H9 (cell line): ENCODE measurements around the gene SLC23A2. TPM values are rescaled to one million over a fixed set of nuclear protein-coding genes. Genes with fewer than 3 reads are reported as not detected.

Experiments
- DNase-seq: peaks from one replicate; pipeline ENCODE4 v3.0.0-alpha.2; 2017
- H2AFZ ChIP-seq: one replicate; pipeline ENCODE4 v1.6.1; 2013; ENCODE audit warnings: mild to moderate bottlenecking, low read length, control low read depth, moderate library complexity
- H2AK5ac ChIP-seq: 2 replicates; pipeline ENCODE4 v1.6.1; 2013; ENCODE audit warnings: low read length, control low read depth, mixed read lengths; ENCODE audit not compliant: insufficient read length
- H2BK120ac ChIP-seq: one replicate; pipeline ENCODE4 v1.6.1; 2013; ENCODE audit warnings: low read depth, mild to moderate bottlenecking, low read length, control low read depth, inconsistent platforms; ENCODE audit not compliant: poor library complexity, severe bottlenecking
- H2BK12ac ChIP-seq: 2 replicates; pipeline ENCODE4 v1.6.1; 2013; ENCODE audit warnings: low read length, control low read depth, mixed read lengths, low read depth; ENCODE audit not compliant: insufficient read length
- H2BK15ac ChIP-seq: 2 replicates; pipeline ENCODE4 v1.6.1; 2013; ENCODE audit warnings: low read depth, low read length, control low read depth
- H2BK20ac ChIP-seq: one replicate; pipeline ENCODE4 v1.6.1; 2013; ENCODE audit warnings: low read depth, mild to moderate bottlenecking, low read length, control low read depth, inconsistent platforms; ENCODE audit not compliant: poor library complexity, severe bottlenecking
- H2BK5ac ChIP-seq: 2 replicates; pipeline ENCODE4 v1.6.1; 2013; ENCODE audit warnings: low read length, control low read depth, mixed read lengths; ENCODE audit not compliant: insufficient read length
- H3K14ac ChIP-seq: 2 replicates; pipeline ENCODE4 v1.6.1; 2013; ENCODE audit warnings: low read length, control low read depth; ENCODE audit not compliant: insufficient read depth
- H3K18ac ChIP-seq: 2 replicates; pipeline ENCODE4 v1.6.1; 2013; ENCODE audit warnings: low read depth, mild to moderate bottlenecking, mixed read lengths, low read length, control low read depth; ENCODE audit not compliant: insufficient read length
- H3K23ac ChIP-seq: 2 replicates; pipeline ENCODE4 v1.6.1; 2013; ENCODE audit warnings: low read length, control low read depth, mixed read lengths, low read depth; ENCODE audit not compliant: insufficient read length
- H3K23me2 ChIP-seq: 2 replicates; pipeline ENCODE4 v1.6.1; 2013; ENCODE audit warnings: low read depth, mild to moderate bottlenecking, mixed read lengths, low read length, control low read depth; ENCODE audit not compliant: insufficient read length, poor library complexity, severe bottlenecking
- H3K27ac ChIP-seq: 2 replicates; pipeline ENCODE4 v1.5.1; 2013; ENCODE audit warnings: low read length, control low read depth, mixed read lengths, low read depth; ENCODE audit not compliant: insufficient read length
- H3K27me3 ChIP-seq: 2 replicates; pipeline ENCODE4 v1.6.1; 2013; ENCODE audit warnings: low read length, control low read depth, inconsistent platforms; ENCODE audit not compliant: insufficient read depth
- H3K4ac ChIP-seq: 2 replicates; pipeline ENCODE4 v1.6.1; 2013; ENCODE audit warnings: low read depth, mild to moderate bottlenecking, control low read depth, inconsistent platforms, low read length, moderate library complexity
- H3K4me1 ChIP-seq: 2 replicates; pipeline ENCODE4 v1.6.1; 2013; ENCODE audit warnings: low read length, control low read depth, inconsistent platforms; ENCODE audit not compliant: insufficient read depth
- H3K4me2 ChIP-seq: 2 replicates; pipeline ENCODE4 v1.6.1; 2013; ENCODE audit warnings: low read length, control low read depth, mixed read lengths; ENCODE audit not compliant: insufficient read length, insufficient read depth
- H3K56ac ChIP-seq: 2 replicates; pipeline ENCODE4 v1.6.1; 2013; ENCODE audit warnings: low read depth, mild to moderate bottlenecking, mixed read lengths, low read length, control low read depth; ENCODE audit not compliant: insufficient read length
- H3K79me1 ChIP-seq: 2 replicates; pipeline ENCODE4 v1.6.1; 2013; ENCODE audit warnings: low read depth, mild to moderate bottlenecking, moderate library complexity, low read length, control low read depth, inconsistent platforms; ENCODE audit not compliant: insufficient read depth, poor library complexity, severe bottlenecking
- H3K79me2 ChIP-seq: 2 replicates; pipeline ENCODE4 v1.6.1; 2013; ENCODE audit warnings: low read length, control low read depth, inconsistent platforms; ENCODE audit not compliant: insufficient read depth
- H3K9ac ChIP-seq: 2 replicates; pipeline ENCODE4 v1.6.1; 2013; ENCODE audit warnings: low read length, control low read depth, mixed read lengths; ENCODE audit not compliant: insufficient read length; ENCODE audit errors: extremely low read depth
- H3K9me3 ChIP-seq: one replicate; pipeline ENCODE4 v1.6.1; 2013; ENCODE audit warnings: low read depth, low read length, inconsistent platforms; ENCODE audit not compliant: control insufficient read depth
- H3T11ph ChIP-seq: one replicate; pipeline ENCODE4 v1.6.1; 2013; ENCODE audit warnings: mild to moderate bottlenecking, low read length, control low read depth, inconsistent platforms
- H4K20me1 ChIP-seq: one replicate; pipeline ENCODE4 v1.6.1; 2013; ENCODE audit not compliant: control insufficient read depth, insufficient read length, insufficient read depth
- H4K5ac ChIP-seq: 2 replicates; pipeline ENCODE4 v1.6.1; 2013; ENCODE audit warnings: low read depth, mild to moderate bottlenecking, mixed read lengths, low read length, control low read depth; ENCODE audit not compliant: insufficient read length
- H4K8ac ChIP-seq: replicated peaks from 2 replicates; pipeline ENCODE4 v1.6.1; 2013; ENCODE audit warnings: low read length, control low read depth, mixed read lengths, low read depth; ENCODE audit not compliant: insufficient read length
- H4K91ac ChIP-seq: 2 replicates; pipeline ENCODE4 v1.6.1; 2013; ENCODE audit warnings: low read depth, mild to moderate bottlenecking, moderate library complexity, mixed read lengths, low read length, control low read depth; ENCODE audit not compliant: insufficient read length
- H3K27ac Mint-ChIP-seq, 3 experiments: 2 replicates in 2 of 3; 3 replicates in 1 of 3; pipeline ENCODE4 v1.8.0; 2020 to 2021; ENCODE audit warnings: mixed read lengths in 3 of 3, mild to moderate bottlenecking in 1 of 3, moderate library complexity in 1 of 3
- H3K27me3 Mint-ChIP-seq: 2 replicates; pipeline ENCODE4 v1.8.0; 2021; ENCODE audit warnings: low read depth, mild to moderate bottlenecking, moderate library complexity, mixed read lengths
- H3K36me3 Mint-ChIP-seq, 3 experiments: 2 replicates in 2 of 3; 3 replicates in 1 of 3; pipeline ENCODE4 v1.8.0; 2020 to 2021; ENCODE audit warnings: low read depth in 3 of 3, mixed read lengths in 3 of 3; ENCODE audit not compliant: insufficient read depth in 1 of 3
- H3K4me1 Mint-ChIP-seq, 2 experiments: 2 replicates each; pipeline ENCODE4 v1.8.0; 2020; ENCODE audit warnings: mixed read lengths in 2 of 2
- H3K4me3 Mint-ChIP-seq, 2 experiments: 2 replicates in 1 of 2; 3 replicates in 1 of 2; pipeline ENCODE4 v1.8.0; 2020 to 2021; ENCODE audit warnings: mild to moderate bottlenecking in 2 of 2, mixed read lengths in 2 of 2, moderate library complexity in 1 of 2
- H3K9me3 Mint-ChIP-seq, 2 experiments: 2 replicates in 1 of 2; 3 replicates in 1 of 2; pipeline ENCODE4 v1.8.0; 2020; ENCODE audit warnings: mild to moderate bottlenecking in 2 of 2, mixed read lengths in 2 of 2, moderate library complexity in 1 of 2
- CTCF ChIP-seq: fragments of 200-600 bp; sonication (generic); conservative IDR thresholded peaks from 3 replicates; pipeline ENCODE4 v1.8.0; 2021; ENCODE audit warnings: antibody characterized with exemption, mild to moderate bottlenecking
- WGBS: extraction: QIAGEN DNeasy Blood & Tissue Kit; methylation state at CpG from one replicate; pipeline ENCODE4 v1.1.7; 2013; ENCODE audit warnings: missing lambda C conversion rate, low lambda C conversion rate, mixed read lengths; ENCODE audit not compliant: insufficient read length; ENCODE audit errors: extremely low coverage; 5-methylcytosine and 5-hydroxymethylcytosine counted together
- total RNA-seq: library from RNA; stranded (reverse); gene quantifications from 2 replicates; pipeline ENCODE4 v1.2.1, GENCODE V29; 2021

SLC23A2 gene
- total RNA-seq, 1 experiment from 2014 or later, result 16.5 TPM

- no peak overlapping the region for H2BK12ac ChIP-seq
- no peak overlapping the region for H3K4ac ChIP-seq
- no peak overlapping the region for H3K18ac ChIP-seq
- no peak overlapping the region for H2BK120ac ChIP-seq
- no peaks in the 10 kb centered on the region for H3K27me3 ChIP-seq
- no peak overlapping the region for H3K14ac ChIP-seq
- H3T11ph ChIP-seq, result no peak overlapping the region
- no peak overlapping the region for H2AFZ ChIP-seq
- no CpG with 5 or more reads among the region's 4 CpGs for WGBS
- H2BK15ac ChIP-seq, result no peak overlapping the region
- no peak overlapping the region for H4K5ac ChIP-seq
- H3K56ac ChIP-seq, result no peak overlapping the region
- H2BK5ac ChIP-seq, result no peak overlapping the region
- no peaks in the 10 kb centered on the region; the same call in 1 of the 2 replicates for H3K27me3 Mint-ChIP-seq
- H3K9me3 ChIP-seq, result no peaks in the 10 kb centered on the region
- no peak for TF ChIP-seq CTCF
- H3K36me3 Mint-ChIP-seq, result no peaks in the 10 kb centered on the region; a peak in 2 of 7 replicates
- H3K4me1 Mint-ChIP-seq, result peaks cover 16 to 22% of the 10 kb centered on the region in 2 experiments
- H2BK20ac ChIP-seq, result no peak overlapping the region
- H3K23me2 ChIP-seq, result no peaks in the 10 kb centered on the region
- H3K9ac ChIP-seq, result no peak overlapping the region
- H2AK5ac ChIP-seq, result no peak overlapping the region
- no peaks in the 10 kb centered on the region for H3K9me3 Mint-ChIP-seq
- H4K91ac ChIP-seq, result no peak overlapping the region
- no peak overlapping the region for H4K8ac ChIP-seq
- no peak overlapping the region for H3K4me3 Mint-ChIP-seq
- no peaks in the 10 kb centered on the region for H3K79me1 ChIP-seq
- no peak overlapping the region for H3K27ac Mint-ChIP-seq
- no peak overlapping the region for H3K27ac ChIP-seq
- H3K23ac ChIP-seq, result no peak overlapping the region
- no peak for DNase-seq
- H4K20me1 ChIP-seq, result no peaks in the 10 kb centered on the region
- H3K4me1 ChIP-seq, result no peaks in the 10 kb centered on the region; the same call in 1 of the 2 replicates
- H3K4me2 ChIP-seq, result no peak overlapping the region
- no peaks in the 10 kb centered on the region for H3K79me2 ChIP-seq
Observed at GRCh38 chr20:4950841-4951240, 50.5 kb downstream of the SLC23A2 start.
